Non-pigmented ciliary epithelial cell (primary cell): Measurements from ENCODE around the gene NMB.

Experiments used
- DNase-seq: peaks from one replicate; pipeline ENCODE4 v3.0.0-alpha.2; 2010; ENCODE audit warnings: low read depth

NMB gene

GRCh38 chr15:84611631-84612030, 46.4 kb downstream of the NMB start:
- DNase-seq = no peak

GRCh38 chr15:84609818-84610525, 48.0 kb downstream of the NMB start:
- DNase-seq = no peak

GRCh38 chr15:84608707-84609284, 49.2 kb downstream of the NMB start:
- DNase-seq = no peak

- no peak for DNase-seq
Observed at GRCh38 chr15:84606653-84607120, 51.3 kb downstream of the NMB start.

- DNase-seq = no peak
Observed at GRCh38 chr15:84605554-84605882, 52.5 kb downstream of the NMB start.
